ENCODE results near the gene CNTD1. TPM values are rescaled to one million over a fixed set of nuclear protein-coding genes. Genes with fewer than 3 reads are reported as not detected.

The CNTD1 gene
- total RNA-seq, 1 donor from 2014 or later, result 0.09 TPM

DNA sequence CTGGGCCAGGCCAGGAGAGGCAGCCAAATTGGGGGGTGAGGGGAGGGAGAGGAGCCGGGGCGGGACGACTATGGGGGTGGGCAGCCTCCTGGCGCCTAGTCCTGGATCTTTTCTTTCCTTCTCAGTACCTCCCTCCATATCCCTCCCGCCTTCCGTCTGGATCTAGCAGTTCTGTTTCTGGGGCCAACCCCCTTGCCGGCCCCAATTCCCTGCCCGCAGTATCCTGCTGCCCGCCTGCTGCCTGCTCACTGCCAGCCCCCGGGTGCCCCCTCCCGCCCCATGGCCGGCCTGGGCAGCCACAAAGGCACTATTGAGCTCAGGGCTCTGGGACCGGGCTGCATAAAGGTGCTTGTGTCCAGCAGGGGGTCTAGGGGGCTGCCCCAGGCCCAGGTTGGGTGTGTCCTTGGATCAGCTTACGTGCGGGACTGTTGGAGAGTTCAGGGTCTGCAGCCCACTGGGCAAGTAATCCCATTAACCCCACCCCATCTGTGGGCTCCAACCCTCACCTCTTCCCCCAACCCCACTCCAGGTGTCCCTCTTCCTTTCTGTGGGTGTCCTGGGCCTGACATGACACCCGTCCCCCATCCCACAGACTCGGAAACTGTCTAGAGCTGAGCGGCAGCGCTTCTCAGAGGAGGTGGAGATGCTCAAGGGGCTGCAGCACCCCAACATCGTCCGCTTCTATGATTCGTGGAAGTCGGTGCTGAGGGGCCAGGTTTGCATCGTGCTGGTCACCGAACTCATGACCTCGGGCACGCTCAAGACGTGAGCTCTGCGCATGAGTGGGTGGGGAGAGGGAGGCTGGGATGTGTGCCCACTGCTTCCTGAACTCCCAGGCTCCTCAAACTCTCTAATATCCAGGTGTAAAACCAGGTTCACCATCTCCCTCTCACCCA, 16.2 kb upstream of the CNTD1 start:
- DNase-seq (ENCODE audit: low spot score in 2 of 2, unreplicated experiment in 2 of 2), result no peak
- Mint-ChIP-seq H3K4me1 (peaks cover 6% of the 10 kb centered on the region), H3K36me3 (peaks cover 7% of the 10 kb centered on the region), H3K27me3 (ENCODE audit: low read depth) (peaks cover 54% of the 10 kb centered on the region), H3K4me3 (no peak overlapping the region), H3K27ac (no peak overlapping the region), H3K9me3 (no peaks in the 10 kb centered on the region)
- TF ChIP-seq, protein P1, sequence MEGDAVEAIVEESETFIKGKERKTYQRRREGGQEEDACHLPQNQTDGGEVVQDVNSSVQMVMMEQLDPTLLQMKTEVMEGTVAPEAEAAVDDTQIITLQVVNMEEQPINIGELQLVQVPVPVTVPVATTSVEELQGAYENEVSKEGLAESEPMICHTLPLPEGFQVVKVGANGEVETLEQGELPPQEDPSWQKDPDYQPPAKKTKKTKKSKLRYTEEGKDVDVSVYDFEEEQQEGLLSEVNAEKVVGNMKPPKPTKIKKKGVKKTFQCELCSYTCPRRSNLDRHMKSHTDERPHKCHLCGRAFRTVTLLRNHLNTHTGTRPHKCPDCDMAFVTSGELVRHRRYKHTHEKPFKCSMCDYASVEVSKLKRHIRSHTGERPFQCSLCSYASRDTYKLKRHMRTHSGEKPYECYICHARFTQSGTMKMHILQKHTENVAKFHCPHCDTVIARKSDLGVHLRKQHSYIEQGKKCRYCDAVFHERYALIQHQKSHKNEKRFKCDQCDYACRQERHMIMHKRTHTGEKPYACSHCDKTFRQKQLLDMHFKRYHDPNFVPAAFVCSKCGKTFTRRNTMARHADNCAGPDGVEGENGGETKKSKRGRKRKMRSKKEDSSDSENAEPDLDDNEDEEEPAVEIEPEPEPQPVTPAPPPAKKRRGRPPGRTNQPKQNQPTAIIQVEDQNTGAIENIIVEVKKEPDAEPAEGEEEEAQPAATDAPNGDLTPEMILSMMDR (IDR thresholded peaks at IDR 0.05; ENCODE audit: unreplicated experiment), result no peak

DNA sequence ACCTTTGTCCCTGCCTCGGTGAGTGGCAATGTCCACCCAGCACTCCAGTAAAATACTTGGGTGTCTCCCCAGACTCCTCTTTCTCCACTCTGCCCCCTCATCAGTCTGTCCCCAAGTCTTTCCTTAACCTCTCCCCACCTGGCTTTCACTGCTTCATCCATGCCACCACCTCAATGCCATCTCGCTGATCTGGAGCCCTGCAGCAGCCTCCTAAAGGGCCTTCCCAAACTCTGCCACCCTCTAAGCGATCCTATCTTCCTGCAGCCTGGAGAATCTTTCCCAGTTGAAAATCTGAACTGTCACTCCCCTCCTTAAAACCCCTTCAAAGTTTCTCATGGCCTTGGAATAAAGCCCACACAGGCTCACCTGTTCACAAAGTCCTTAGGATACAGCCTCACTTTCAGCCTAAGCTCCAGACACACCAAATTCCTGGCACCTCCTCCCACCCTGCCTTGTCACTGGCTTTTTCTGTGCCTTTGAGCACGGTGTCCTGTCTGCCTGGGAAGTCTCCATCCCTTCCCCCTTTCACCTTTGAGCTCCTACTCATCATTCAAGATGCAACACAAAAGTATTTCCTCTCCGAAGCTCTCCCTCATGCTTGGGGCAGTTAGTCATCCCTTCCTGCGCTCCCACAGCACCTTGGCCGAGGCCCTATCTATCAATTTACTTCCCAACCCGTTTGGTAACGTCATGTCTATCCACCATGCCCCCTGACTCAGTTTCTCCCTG, 15.4 kb upstream of the CNTD1 start:
- H3K27ac Mint-ChIP-seq, result no peak overlapping the region
- peaks cover 3% of the 10 kb centered on the region for H3K36me3 Mint-ChIP-seq
- peaks cover 6% of the 10 kb centered on the region for H3K4me1 Mint-ChIP-seq
- peaks cover 61% of the 10 kb centered on the region for H3K27me3 Mint-ChIP-seq (ENCODE audit: low read depth)
- TF ChIP-seq, protein P1 (IDR thresholded peaks at IDR 0.05; ENCODE audit: unreplicated experiment), result no peak
- H3K4me3 Mint-ChIP-seq, result no peak overlapping the region
- H3K9me3 Mint-ChIP-seq, result no peaks in the 10 kb centered on the region
- no peak for DNase-seq (ENCODE audit: low spot score in 2 of 2, unreplicated experiment in 2 of 2)

DNA sequence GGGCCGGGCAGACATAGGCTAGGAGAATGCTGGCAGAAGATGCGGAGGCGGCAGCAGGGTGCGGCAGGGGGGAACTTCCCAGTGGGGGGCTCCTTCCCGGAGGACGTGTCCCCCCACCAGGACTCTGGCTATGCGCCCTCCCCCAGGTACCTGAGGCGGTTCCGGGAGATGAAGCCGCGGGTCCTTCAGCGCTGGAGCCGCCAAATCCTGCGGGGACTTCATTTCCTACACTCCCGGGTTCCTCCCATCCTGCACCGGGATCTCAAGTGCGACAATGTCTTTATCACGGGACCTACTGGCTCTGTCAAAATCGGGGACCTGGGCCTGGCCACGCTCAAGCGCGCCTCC, 14.9 kb upstream of the CNTD1 start:
- Mint-ChIP-seq H3K4me1 (peaks cover 6% of the 10 kb centered on the region), H3K27me3 (ENCODE audit: low read depth) (peaks cover 61% of the 10 kb centered on the region), H3K36me3 (no peaks in the 10 kb centered on the region), H3K27ac (no peak overlapping the region), H3K4me3 (no peak overlapping the region), H3K9me3 (no peaks in the 10 kb centered on the region)
- TF ChIP-seq, protein P1 (IDR thresholded peaks at IDR 0.05; ENCODE audit: unreplicated experiment), result no peak
- DNase-seq (ENCODE audit: low spot score in 2 of 2, unreplicated experiment in 2 of 2), result no peak

DNA sequence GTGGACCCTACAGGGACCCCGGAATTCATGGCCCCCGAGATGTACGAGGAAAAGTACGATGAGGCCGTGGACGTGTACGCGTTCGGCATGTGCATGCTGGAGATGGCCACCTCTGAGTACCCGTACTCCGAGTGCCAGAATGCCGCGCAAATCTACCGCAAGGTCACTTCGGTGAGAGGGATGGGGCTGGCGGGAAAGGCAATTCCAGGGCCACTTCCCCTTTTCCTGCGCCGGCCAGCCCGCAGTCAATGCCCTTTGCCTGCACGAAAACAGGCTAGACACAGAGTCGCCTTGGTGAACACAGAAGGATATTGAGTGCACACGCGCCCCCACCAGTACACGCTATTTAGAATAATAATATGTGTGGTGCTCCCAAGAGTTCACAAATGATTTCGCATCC, 14.3 kb upstream of the CNTD1 start:
- no peak for DNase-seq (ENCODE audit: low spot score in 2 of 2, unreplicated experiment in 2 of 2)
- no peak overlapping the region for H3K27ac Mint-ChIP-seq
- no peaks in the 10 kb centered on the region for H3K36me3 Mint-ChIP-seq
- no peaks in the 10 kb centered on the region for H3K9me3 Mint-ChIP-seq
- H3K4me3 Mint-ChIP-seq, result no peak overlapping the region
- H3K4me1 Mint-ChIP-seq, result peaks cover 6% of the 10 kb centered on the region
- TF ChIP-seq, protein P1 (IDR thresholded peaks at IDR 0.05; ENCODE audit: unreplicated experiment), result no peak
- peaks cover 61% of the 10 kb centered on the region for H3K27me3 Mint-ChIP-seq (ENCODE audit: low read depth)

DNA sequence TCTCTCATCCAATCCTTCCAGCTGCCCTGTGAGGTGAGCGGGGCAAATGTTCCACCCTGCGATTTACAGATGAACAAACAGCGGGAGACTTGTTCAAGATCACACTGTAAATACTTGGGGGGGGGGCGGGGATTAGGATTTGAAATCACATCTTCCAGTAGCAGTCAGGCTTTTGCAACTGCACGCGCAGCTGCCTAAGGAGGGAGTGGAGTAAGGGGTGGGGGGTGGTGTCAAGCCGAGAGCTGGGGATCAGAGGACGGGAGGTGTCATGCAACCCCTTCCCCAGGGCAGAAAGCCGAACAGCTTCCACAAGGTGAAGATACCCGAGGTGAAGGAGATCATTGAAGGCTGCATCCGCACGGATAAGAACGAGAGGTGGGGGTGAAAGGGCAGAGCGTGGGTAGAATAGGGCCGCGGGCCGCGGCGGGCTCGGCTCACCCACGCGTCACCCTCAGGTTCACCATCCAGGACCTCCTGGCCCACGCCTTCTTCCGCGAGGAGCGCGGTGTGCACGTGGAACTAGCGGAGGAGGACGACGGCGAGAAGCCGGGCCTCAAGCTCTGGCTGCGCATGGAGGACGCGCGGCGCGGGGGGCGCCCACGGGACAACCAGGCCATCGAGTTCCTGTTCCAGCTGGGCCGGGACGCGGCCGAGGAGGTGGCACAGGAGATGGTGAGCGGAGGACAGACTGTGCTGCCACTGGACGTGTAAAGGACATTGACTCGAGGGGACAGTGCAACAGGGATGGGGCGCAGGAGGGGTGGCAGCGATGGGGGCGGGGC, 13.7 kb upstream of the CNTD1 start:
- no peaks in the 10 kb centered on the region for H3K9me3 Mint-ChIP-seq
- DNase-seq (ENCODE audit: low spot score in 2 of 2, unreplicated experiment in 2 of 2), result no peak
- H3K4me3 Mint-ChIP-seq, result no peak overlapping the region
- TF ChIP-seq, protein P1 (IDR thresholded peaks at IDR 0.05; ENCODE audit: unreplicated experiment), result no peak
- H3K27me3 Mint-ChIP-seq (ENCODE audit: low read depth), result peaks cover 59% of the 10 kb centered on the region
- H3K4me1 Mint-ChIP-seq, result peaks cover 6% of the 10 kb centered on the region
- no peaks in the 10 kb centered on the region for H3K36me3 Mint-ChIP-seq
- no peak overlapping the region for H3K27ac Mint-ChIP-seq
